ENCODE results near the gene TMEM114.

Gene TMEM114

DNA sequence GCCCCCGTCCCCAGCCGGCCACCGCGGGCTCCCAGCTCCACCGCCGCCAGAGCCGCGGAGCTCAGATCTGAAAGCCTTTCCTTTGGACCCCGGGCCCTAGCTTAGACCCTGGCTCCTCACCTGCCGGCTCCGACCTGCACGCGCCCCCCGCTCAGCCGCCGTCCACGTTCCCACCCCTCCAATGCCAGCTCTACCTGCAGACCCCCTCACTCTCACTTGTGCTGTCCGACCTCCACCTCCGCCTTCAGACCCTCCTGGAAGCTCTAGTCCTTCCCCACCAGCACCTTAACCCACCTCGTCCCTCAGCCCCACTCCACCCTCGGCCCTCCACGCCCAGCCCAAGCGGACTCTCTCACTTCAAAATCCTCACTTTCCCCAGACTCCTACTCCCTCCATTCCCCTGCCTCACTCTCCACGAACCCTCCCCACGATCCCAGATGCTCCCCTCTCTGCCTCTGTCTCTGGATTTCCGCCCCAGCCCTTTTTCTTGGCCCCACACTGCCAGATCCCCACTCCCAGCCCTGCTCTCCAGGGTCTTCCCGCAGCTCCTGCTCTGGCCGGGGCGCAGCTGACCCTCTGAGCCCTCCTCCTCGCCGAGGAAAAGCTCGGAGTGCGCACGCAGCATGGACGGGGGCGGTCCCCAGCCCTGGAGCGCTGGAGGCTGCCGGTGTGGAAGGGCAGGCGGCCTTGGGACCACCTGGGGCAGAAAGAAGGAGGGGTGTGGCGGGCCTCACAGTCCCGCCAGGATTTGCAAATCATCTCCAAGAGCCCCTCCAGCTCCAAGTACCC lies at the start of gene TMEM114:
Gene TMEM114 (minus strand): TSS at position 612 of the 789 bp plus-strand sequence. CDS start 673 bp downstream, outside the sequence.
- no peak within 1 kb of the TSS for H3K4me3 ChIP-seq (replicated peaks; ENCODE audit: low read depth, low read length)
- DNase-seq (ENCODE audit: extremely low read depth, low read depth): no peak
- TF ChIP-seq, protein P1, sequence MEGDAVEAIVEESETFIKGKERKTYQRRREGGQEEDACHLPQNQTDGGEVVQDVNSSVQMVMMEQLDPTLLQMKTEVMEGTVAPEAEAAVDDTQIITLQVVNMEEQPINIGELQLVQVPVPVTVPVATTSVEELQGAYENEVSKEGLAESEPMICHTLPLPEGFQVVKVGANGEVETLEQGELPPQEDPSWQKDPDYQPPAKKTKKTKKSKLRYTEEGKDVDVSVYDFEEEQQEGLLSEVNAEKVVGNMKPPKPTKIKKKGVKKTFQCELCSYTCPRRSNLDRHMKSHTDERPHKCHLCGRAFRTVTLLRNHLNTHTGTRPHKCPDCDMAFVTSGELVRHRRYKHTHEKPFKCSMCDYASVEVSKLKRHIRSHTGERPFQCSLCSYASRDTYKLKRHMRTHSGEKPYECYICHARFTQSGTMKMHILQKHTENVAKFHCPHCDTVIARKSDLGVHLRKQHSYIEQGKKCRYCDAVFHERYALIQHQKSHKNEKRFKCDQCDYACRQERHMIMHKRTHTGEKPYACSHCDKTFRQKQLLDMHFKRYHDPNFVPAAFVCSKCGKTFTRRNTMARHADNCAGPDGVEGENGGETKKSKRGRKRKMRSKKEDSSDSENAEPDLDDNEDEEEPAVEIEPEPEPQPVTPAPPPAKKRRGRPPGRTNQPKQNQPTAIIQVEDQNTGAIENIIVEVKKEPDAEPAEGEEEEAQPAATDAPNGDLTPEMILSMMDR (IDR thresholded peaks at IDR 0.05; ENCODE audit: low read depth, low read length, missing control alignments): no peak

DNA sequence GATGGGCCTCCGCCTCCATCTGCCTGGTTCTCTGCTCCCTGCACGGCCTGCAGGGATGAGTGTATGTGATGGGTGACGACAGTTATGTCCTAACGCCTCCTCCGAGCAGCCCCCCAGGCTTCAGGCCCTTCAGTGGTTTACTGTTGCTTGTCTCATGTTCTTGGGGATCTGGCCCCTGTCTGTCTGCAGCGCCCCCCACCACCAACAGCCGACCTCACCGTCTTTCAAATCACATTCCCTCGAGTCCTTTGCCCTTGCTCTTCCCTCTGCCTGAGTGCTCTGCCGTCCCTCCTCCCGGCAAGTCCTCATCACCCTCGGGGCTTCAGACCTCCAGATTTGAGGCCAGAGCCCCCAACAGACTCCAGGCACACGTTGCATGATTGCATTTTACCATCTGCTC lies 49.4 kb upstream of the TMEM114 start:
- no peak for DNase-seq (ENCODE audit: extremely low read depth, low read depth)
- TF ChIP-seq, protein P1 (IDR thresholded peaks at IDR 0.05; ENCODE audit: low read depth, low read length, missing control alignments): no peak
- H3K4me3 ChIP-seq (replicated peaks; ENCODE audit: low read depth, low read length): no peak overlapping the region

DNA sequence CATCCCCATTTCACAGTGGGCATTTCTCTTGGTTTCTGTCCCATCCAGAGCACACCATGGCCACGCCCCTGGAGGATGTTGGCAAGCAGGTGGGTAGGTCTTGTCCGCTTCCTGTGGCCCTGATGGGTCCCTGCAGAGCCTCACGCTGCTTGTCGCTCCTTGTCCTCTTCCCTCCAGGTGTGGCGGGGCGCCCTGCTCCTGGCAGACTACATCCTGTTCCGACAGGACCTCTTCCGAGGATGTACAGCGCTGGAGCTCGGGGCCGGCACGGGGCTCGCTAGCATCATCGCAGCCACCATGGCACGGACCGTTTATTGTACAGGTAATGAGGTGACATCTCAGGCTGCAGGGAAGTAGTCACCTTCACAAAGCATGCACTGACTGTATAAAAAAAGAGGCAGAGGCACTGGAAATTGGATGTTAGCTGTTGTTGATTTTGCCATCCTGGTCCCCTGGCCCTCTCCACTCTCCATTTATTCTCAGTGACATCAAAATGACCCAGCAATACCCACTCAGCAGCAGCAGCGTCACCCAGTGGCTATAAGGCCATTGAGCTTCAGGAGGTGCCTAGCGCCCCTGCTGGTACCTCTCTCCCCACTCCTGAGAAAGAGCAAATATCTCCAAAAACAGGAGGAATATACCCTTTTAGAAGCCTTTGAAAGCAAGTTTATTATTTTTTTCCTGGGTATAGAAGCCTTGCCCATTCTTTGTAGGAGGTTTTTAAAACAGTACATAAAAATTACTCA lies 44.9 kb upstream of the TMEM114 start:
- TF ChIP-seq, protein P1 (IDR thresholded peaks at IDR 0.05; ENCODE audit: low read depth, low read length, missing control alignments): peak; percentile 50
- no peak overlapping the region for H3K4me3 ChIP-seq (replicated peaks; ENCODE audit: low read depth, low read length)
- no peak for DNase-seq (ENCODE audit: extremely low read depth, low read depth)

DNA sequence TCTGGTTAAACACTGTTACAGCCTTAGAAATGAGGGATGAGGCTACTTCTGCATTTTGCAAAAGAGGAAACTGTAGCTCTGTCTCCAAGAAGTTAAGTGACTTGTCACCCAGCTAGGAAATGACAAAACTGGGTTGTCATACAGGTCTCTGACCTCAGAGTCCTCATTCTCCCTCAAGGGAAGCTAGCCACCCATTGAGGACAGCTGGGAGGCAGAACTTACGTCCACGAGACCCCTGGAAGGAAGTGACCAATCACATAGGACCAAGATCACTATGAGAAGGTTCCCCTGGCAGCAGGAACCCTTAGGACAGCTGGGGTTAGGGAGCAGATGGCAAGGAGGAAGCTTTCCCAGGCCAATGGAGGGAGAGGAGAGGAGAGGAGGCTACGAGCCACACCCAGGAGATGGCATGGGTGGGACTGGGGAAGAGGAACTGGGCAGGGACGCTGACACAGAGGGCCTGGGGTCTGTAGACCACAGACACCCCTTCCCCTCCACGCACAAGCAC lies 42.4 kb upstream of the TMEM114 start:
- DNase-seq (ENCODE audit: extremely low read depth, low read depth): no peak
- TF ChIP-seq, protein P1 (IDR thresholded peaks at IDR 0.05; ENCODE audit: low read depth, low read length, missing control alignments): no peak
- H3K4me3 ChIP-seq (replicated peaks; ENCODE audit: low read depth, low read length): no peak overlapping the region

DNA sequence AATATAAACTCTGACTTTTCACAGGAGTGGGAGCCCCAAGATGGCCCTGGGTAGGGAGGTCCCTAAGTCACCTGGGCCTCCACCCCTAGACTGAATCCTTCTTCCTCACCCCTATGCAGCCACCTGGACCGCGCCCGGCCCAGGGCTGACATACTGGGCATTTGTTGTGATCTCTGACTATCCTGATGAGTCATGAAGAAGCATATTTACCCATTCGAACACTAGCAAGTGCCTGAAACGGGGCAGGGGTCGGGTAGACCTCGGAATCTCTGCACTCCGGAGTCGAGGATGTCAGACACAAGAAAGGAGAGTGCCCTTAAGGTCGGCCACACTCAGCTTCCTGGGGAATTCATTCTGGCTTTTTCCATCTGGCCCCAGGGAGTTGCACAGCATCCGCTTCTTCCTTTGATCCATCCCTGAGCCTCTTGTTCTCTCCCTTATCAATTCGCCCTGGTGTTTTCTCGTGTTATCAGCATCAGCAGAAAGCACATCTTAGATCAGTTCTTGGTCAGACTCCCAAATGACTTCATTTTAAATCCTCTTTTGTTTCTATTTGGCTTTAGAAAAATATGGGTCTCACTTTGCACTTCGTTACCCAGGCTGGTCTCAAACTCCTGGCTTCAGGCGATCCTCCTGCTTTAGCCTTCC lies 41.6 kb upstream of the TMEM114 start:
- TF ChIP-seq, protein P1 (IDR thresholded peaks at IDR 0.05; ENCODE audit: low read depth, low read length, missing control alignments): no peak
- DNase-seq (ENCODE audit: extremely low read depth, low read depth): no peak
- H3K4me3 ChIP-seq (replicated peaks; ENCODE audit: low read depth, low read length): no peak overlapping the region

DNA sequence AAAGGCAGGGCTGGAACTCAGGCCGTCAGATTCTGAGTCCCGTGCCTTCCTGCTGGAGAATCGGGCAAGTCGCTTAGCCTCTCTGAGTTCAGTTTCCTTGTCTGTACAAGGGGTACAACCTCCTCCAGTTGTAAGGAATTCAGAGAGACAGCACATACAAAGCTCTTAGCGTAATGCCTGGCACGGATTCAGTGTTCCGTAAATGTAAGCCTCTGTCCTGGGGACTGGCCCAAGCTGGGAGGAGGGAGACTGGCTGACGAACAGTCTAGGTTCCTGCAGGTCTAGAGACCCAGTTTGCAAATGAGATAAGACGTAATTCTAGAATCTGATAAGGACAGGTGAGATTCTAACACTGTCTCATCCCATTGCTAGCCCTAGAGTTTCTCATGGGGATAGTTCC lies 41.1 kb upstream of the TMEM114 start:
- no peak overlapping the region for H3K4me3 ChIP-seq (replicated peaks; ENCODE audit: low read depth, low read length)
- TF ChIP-seq, protein P1 (IDR thresholded peaks at IDR 0.05; ENCODE audit: low read depth, low read length, missing control alignments): no peak
- DNase-seq (ENCODE audit: extremely low read depth, low read depth): no peak

Data from HFF-Myc (cell line).